ENCODE measurements around the gene IQCM.

GRCh38 chr4:149707862-149708261, 107.8 kb downstream of the IQCM start:
- TF ChIP-seq, protein P1, sequence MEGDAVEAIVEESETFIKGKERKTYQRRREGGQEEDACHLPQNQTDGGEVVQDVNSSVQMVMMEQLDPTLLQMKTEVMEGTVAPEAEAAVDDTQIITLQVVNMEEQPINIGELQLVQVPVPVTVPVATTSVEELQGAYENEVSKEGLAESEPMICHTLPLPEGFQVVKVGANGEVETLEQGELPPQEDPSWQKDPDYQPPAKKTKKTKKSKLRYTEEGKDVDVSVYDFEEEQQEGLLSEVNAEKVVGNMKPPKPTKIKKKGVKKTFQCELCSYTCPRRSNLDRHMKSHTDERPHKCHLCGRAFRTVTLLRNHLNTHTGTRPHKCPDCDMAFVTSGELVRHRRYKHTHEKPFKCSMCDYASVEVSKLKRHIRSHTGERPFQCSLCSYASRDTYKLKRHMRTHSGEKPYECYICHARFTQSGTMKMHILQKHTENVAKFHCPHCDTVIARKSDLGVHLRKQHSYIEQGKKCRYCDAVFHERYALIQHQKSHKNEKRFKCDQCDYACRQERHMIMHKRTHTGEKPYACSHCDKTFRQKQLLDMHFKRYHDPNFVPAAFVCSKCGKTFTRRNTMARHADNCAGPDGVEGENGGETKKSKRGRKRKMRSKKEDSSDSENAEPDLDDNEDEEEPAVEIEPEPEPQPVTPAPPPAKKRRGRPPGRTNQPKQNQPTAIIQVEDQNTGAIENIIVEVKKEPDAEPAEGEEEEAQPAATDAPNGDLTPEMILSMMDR (conservative IDR thresholded peaks at IDR 0.05; ENCODE audit: low read depth, low read length) = no peak
- no peak for TF ChIP-seq EZH2phosphoT487 (IDR thresholded peaks at IDR 0.05; ENCODE audit: borderline replicate concordance, low read length)
- TF ChIP-seq EZH2 (IDR thresholded peaks at IDR 0.05; ENCODE audit: low read length, unreplicated experiment) = no peak

All from PC-3 (cell line).